HG03439 (cell line): ENCODE measurements around the gene TBC1D14.

Source experiments
- ATAC-seq: cut with Tn5 transposase; IDR thresholded peaks from one replicate; pipeline ENCODE4 v1.9.1; 2021; ENCODE audit warnings: mild to moderate bottlenecking, moderate library complexity; ENCODE audit not compliant: unreplicated experiment

Gene TBC1D14

GRCh38 chr4:6992728-6993677 lies 83.4 kb downstream of the TBC1D14 start:
- no peak for ATAC-seq

GRCh38 chr4:6996481-6996880 lies 86.9 kb downstream of the TBC1D14 start:
- ATAC-seq = no peak

GRCh38 chr4:6999172-7000086 lies 89.8 kb downstream of the TBC1D14 start:
- no peak for ATAC-seq

GRCh38 chr4:7000421-7001176 lies 91.0 kb downstream of the TBC1D14 start:
- ATAC-seq = no peak

GRCh38 chr4:7001271-7001670 lies 91.6 kb downstream of the TBC1D14 start:
- ATAC-seq = no peak

GRCh38 chr4:7002336-7002735 lies 92.7 kb downstream of the TBC1D14 start:
- ATAC-seq = no peak

GRCh38 chr4:7003176-7003878 lies 93.7 kb downstream of the TBC1D14 start:
- no peak for ATAC-seq

- no peak for ATAC-seq
These were observed 94.2 kb downstream of the TBC1D14 start for GRCh38 chr4:7003879-7004240.

- no peak for ATAC-seq
These were observed 94.7 kb downstream of the TBC1D14 start for GRCh38 chr4:7004331-7004730.

GRCh38 chr4:7005571-7005970 lies 95.9 kb downstream of the TBC1D14 start:
- no peak for ATAC-seq

- ATAC-seq = no peak
These were observed 96.8 kb downstream of the TBC1D14 start for GRCh38 chr4:7006411-7006810.

GRCh38 chr4:7007142-7007907 lies 97.7 kb downstream of the TBC1D14 start:
- no peak for ATAC-seq

- no peak for ATAC-seq
These were observed 98.3 kb downstream of the TBC1D14 start for GRCh38 chr4:7007944-7008343.

GRCh38 chr4:7009564-7009963 lies 99.9 kb downstream of the TBC1D14 start:
- ATAC-seq = no peak

GRCh38 chr4:7013175-7013574 lies 103.5 kb downstream of the TBC1D14 start:
- no peak for ATAC-seq

- ATAC-seq = no peak
These were observed 105.2 kb downstream of the TBC1D14 start for GRCh38 chr4:7014815-7015214.

GRCh38 chr4:7015383-7016035 lies 105.9 kb downstream of the TBC1D14 start:
- no peak for ATAC-seq

GRCh38 chr4:7016086-7016485 lies 106.5 kb downstream of the TBC1D14 start:
- no peak for ATAC-seq

GRCh38 chr4:7016512-7016911 lies 106.9 kb downstream of the TBC1D14 start:
- ATAC-seq = no peak
